Fibroblast of lung (primary cell): Measurements from ENCODE around the gene S100A3. TPM values are rescaled to one million over a fixed set of nuclear protein-coding genes. Genes with fewer than 3 reads are reported as not detected.
A peak's percentile ranks its signal among the peaks of the same experiment; 100 is the strongest.
"Not testable (repeated sequence)": the region's sequence is repeated elsewhere in the genome, so short reads cannot be mapped to it uniquely, and the experiment has no call there.

ENCODE experiments used
- DNase-seq, 2 donors: peaks; one replicate each; pipeline versions ENCODE4 v3.0.0 to v3.0.0-alpha.2; 2010; ENCODE audit warnings: low read depth in 2 of 2
- H2AFZ ChIP-seq: 2 replicates; pipeline ENCODE4 v1.5.1; 2012; ENCODE audit warnings: low read length, control low read depth, inconsistent platforms
- H3K27ac ChIP-seq: 2 replicates; pipeline ENCODE4 v1.5.1; 2011; ENCODE audit warnings: low read length, control low read depth; ENCODE audit not compliant: insufficient read depth
- H3K27me3 ChIP-seq: 2 replicates; pipeline ENCODE4 v1.5.1; 2011; ENCODE audit warnings: mild to moderate bottlenecking, low read length; ENCODE audit not compliant: control insufficient read depth, insufficient read depth
- H3K36me3 ChIP-seq: 2 replicates; pipeline ENCODE4 v1.5.1; 2011; ENCODE audit warnings: low read length; ENCODE audit not compliant: control insufficient read depth, insufficient read depth
- H3K4me1 ChIP-seq: 2 replicates; pipeline ENCODE4 v1.5.1; 2011; ENCODE audit warnings: low read length; ENCODE audit not compliant: control insufficient read depth, insufficient read depth; ENCODE audit errors: extremely low read depth
- H3K4me2 ChIP-seq: 2 replicates; pipeline ENCODE4 v1.5.1; 2011; ENCODE audit warnings: low read length, control low read depth; ENCODE audit not compliant: insufficient read depth; ENCODE audit errors: extremely low read depth
- H3K4me3 ChIP-seq, 4 experiments: fragments of 200-600 bp in 1 of 4; sonication (generic) in 1 of 4; replicated peaks in 1 of 4; 2 replicates each; pipeline ENCODE4 v1.5.1; 2011 to 2016; ENCODE audit warnings: low read length in 4 of 4, low read depth in 3 of 4, mild to moderate bottlenecking in 3 of 4, control low read depth in 2 of 4, inconsistent platforms in 1 of 4, mixed read lengths in 1 of 4; ENCODE audit not compliant: insufficient read depth in 1 of 4; ENCODE audit errors: control extremely low read depth in 1 of 4
- H3K79me2 ChIP-seq: 2 replicates; pipeline ENCODE4 v1.5.1; 2012; ENCODE audit warnings: mild to moderate bottlenecking, low read length, inconsistent platforms; ENCODE audit not compliant: control insufficient read depth, insufficient read depth
- H3K9ac ChIP-seq: 2 replicates; pipeline ENCODE4 v1.5.1; 2011; ENCODE audit warnings: mild to moderate bottlenecking, low read length, control low read depth; ENCODE audit not compliant: insufficient read depth
- H3K9me3 ChIP-seq: 2 replicates; pipeline ENCODE4 v1.5.1; 2012; ENCODE audit warnings: low read depth, low read length; ENCODE audit not compliant: control insufficient read depth, insufficient read depth
- H4K20me1 ChIP-seq: 2 replicates; pipeline ENCODE4 v1.5.1; 2011; ENCODE audit warnings: low read length; ENCODE audit not compliant: control insufficient read depth, insufficient read depth; ENCODE audit errors: extremely low read depth
- CTCF ChIP-seq, 2 donors: IDR thresholded peaks in 1 of 2; conservative IDR thresholded peaks in 1 of 2; 1 replicate in 1 of 2; 2 replicates in 1 of 2; pipeline ENCODE4 v1.5.1; 2011 to 2012; ENCODE audit warnings: low read length in 2 of 2, control low read depth in 1 of 2, inconsistent platforms in 1 of 2, low read depth in 1 of 2, mild to moderate bottlenecking in 1 of 2
- EZH2 ChIP-seq: IDR thresholded peaks from 2 replicates; pipeline ENCODE4 v1.5.1; 2012; ENCODE audit warnings: low read length, control low read depth, mild to moderate bottlenecking; ENCODE audit errors: missing control alignments
- polyA plus RNA-seq, 2 donors: library from polyadenylated mRNA; depleted of rRNA in 1 of 2; stranded (reverse) in 1 of 2; unstranded in 1 of 2; fragments of >200 nt; gene quantifications; 2 replicates each; pipeline ENCODE4 v1.2.1, GENCODE V29; 2011 to 2012; ENCODE audit warnings: missing spikeins in 1 of 2
- total RNA-seq: library from RNA; depleted of rRNA; stranded (reverse); fragments of >200 nt; gene quantifications from 2 replicates; pipeline ENCODE4 v1.2.1, GENCODE V29; 2014

S100A3 gene
- total and polyA plus RNA-seq, 2 donors (not counting 1 experiment from before 2014, with no cell fraction given): 6.8 to 14.8 TPM

- not testable (repeated sequence) for H3K27ac ChIP-seq, H3K9ac ChIP-seq, H3K79me2 ChIP-seq, H2AFZ ChIP-seq, H3K4me1 ChIP-seq, H3K36me3 ChIP-seq, H3K4me2 ChIP-seq, H3K4me3 ChIP-seq, H3K9me3 ChIP-seq, DNase-seq, H3K27me3 ChIP-seq, H4K20me1 ChIP-seq
These were observed 33.8 kb upstream of the S100A3 start for GRCh38 chr1:153582836-153583235.

GRCh38 chr1:153578936-153579335, 29.9 kb upstream of the S100A3 start:
- no peaks in the 10 kb centered on the region for H3K27me3 ChIP-seq
- DNase-seq: no peak
- no peaks in the 10 kb centered on the region for H3K36me3 ChIP-seq
- H3K27ac ChIP-seq: no peak overlapping the region
- H4K20me1 ChIP-seq: no peaks in the 10 kb centered on the region
- H3K4me1 ChIP-seq: peaks cover 11% of the 10 kb centered on the region
- peak overlapping the region; percentile 4 for H2AFZ ChIP-seq
- H3K79me2 ChIP-seq: no peaks in the 10 kb centered on the region
- H3K9ac ChIP-seq: no peak overlapping the region
- TF ChIP-seq CTCF (conservative IDR thresholded peaks at IDR 0.05 in 1 of 2, IDR thresholded peaks at IDR 0.05 in 1 of 2; ENCODE audit: low read depth in 1 of 2, low read length in 2 of 2) (no peak), EZH2 (no peak)
- no peak overlapping the region for H3K4me3 ChIP-seq
- no peaks in the 10 kb centered on the region for H3K9me3 ChIP-seq
- H3K4me2 ChIP-seq: no peak overlapping the region

GRCh38 chr1:153578490-153578889, 29.4 kb upstream of the S100A3 start:
- no peak overlapping the region for H3K4me3 ChIP-seq
- no peaks in the 10 kb centered on the region for H3K36me3 ChIP-seq
- H3K4me2 ChIP-seq: no peak overlapping the region
- TF ChIP-seq CTCF (conservative IDR thresholded peaks at IDR 0.05 in 1 of 2, IDR thresholded peaks at IDR 0.05 in 1 of 2; ENCODE audit: low read depth in 1 of 2, low read length in 2 of 2) (no peak), EZH2 (no peak)
- H3K4me1 ChIP-seq: peaks cover 11% of the 10 kb centered on the region
- no peaks in the 10 kb centered on the region for H3K27me3 ChIP-seq
- no peak overlapping the region for H2AFZ ChIP-seq
- H3K27ac ChIP-seq: no peak overlapping the region
- H4K20me1 ChIP-seq: no peaks in the 10 kb centered on the region
- no peaks in the 10 kb centered on the region for H3K79me2 ChIP-seq
- H3K9me3 ChIP-seq: no peaks in the 10 kb centered on the region
- H3K9ac ChIP-seq: no peak overlapping the region
- DNase-seq: peak in 1 of 2 donors; percentile 35
